Keratinocyte (primary cell): ENCODE results near the gene DNAJC24. TPM values are rescaled to one million over a fixed set of nuclear protein-coding genes. Genes with fewer than 3 reads are reported as not detected.

ENCODE experiments used
- DNase-seq: peaks from one replicate; pipeline ENCODE4 v3.0.0-alpha.2; 2011; ENCODE audit warnings: low read depth, missing footprints, low spot score
- FAIRE-seq: peaks from 2 replicates; lab custom pipeline; 2011; peaks lifted over from hg19 to GRCh38; lab: Jason Lieb, UNC
- H2AFZ ChIP-seq: 2 replicates; pipeline ENCODE4 v1.6.0; 2012; ENCODE audit warnings: low read length, control low read depth, inconsistent platforms; ENCODE audit not compliant: control insufficient read depth
- H3K27ac ChIP-seq: 2 replicates; pipeline ENCODE4 v1.5.1; 2011; ENCODE audit warnings: low read length; ENCODE audit not compliant: control insufficient read depth, insufficient read depth
- H3K27me3 ChIP-seq: 3 replicates; pipeline ENCODE4 v1.6.0; 2011; ENCODE audit warnings: low read length; ENCODE audit not compliant: control insufficient read depth, insufficient read depth; ENCODE audit errors: extremely low read depth
- H3K36me3 ChIP-seq, 2 experiments: 2 replicates in 1 of 2; 3 replicates in 1 of 2; pipeline ENCODE4 v1.5.1; 2011; ENCODE audit warnings: low read length in 2 of 2, mild to moderate bottlenecking in 1 of 2; ENCODE audit not compliant: control insufficient read depth in 2 of 2, insufficient read depth in 2 of 2; ENCODE audit errors: extremely low read depth in 1 of 2
- H3K4me1 ChIP-seq: 3 replicates; pipeline ENCODE4 v1.5.1; 2011; ENCODE audit warnings: low read length; ENCODE audit not compliant: control insufficient read depth, insufficient read depth; ENCODE audit errors: extremely low read depth
- H3K4me2 ChIP-seq: 3 replicates; pipeline ENCODE4 v1.6.0; 2011; ENCODE audit warnings: low read depth, low read length; ENCODE audit not compliant: control insufficient read depth, insufficient read depth; ENCODE audit errors: extremely low read depth
- H3K4me3 ChIP-seq, 3 experiments: fragments of 200-600 bp in 1 of 3; sonication (generic) in 1 of 3; 2 replicates in 2 of 3; 3 replicates in 1 of 3; pipeline ENCODE4 v1.5.1; 2011 to 2016; ENCODE audit warnings: low read length in 3 of 3, mild to moderate bottlenecking in 3 of 3, control low read depth in 2 of 3, inconsistent platforms in 1 of 3, low read depth in 1 of 3, mixed read lengths in 1 of 3, mixed run types in 1 of 3, moderate library complexity in 1 of 3; ENCODE audit not compliant: control insufficient read depth in 2 of 3, insufficient read depth in 2 of 3; ENCODE audit errors: extremely low read depth in 1 of 3
- H3K79me2 ChIP-seq: 2 replicates; pipeline ENCODE4 v1.6.0; 2012; ENCODE audit warnings: low read length; ENCODE audit not compliant: control insufficient read depth, insufficient read depth
- H3K9ac ChIP-seq: 3 replicates; pipeline ENCODE4 v1.6.0; 2011; ENCODE audit warnings: low read length; ENCODE audit not compliant: control insufficient read depth, insufficient read depth; ENCODE audit errors: extremely low read depth
- H3K9me1 ChIP-seq: 3 replicates; pipeline ENCODE4 v1.6.0; 2011; ENCODE audit warnings: low read length; ENCODE audit not compliant: control insufficient read depth, insufficient read depth; ENCODE audit errors: extremely low read depth
- H3K9me3 ChIP-seq: 2 replicates; pipeline ENCODE4 v1.5.1; 2012; ENCODE audit warnings: low read depth, low read length; ENCODE audit not compliant: control insufficient read depth
- H4K20me1 ChIP-seq: 3 replicates; pipeline ENCODE4 v1.6.0; 2011; ENCODE audit warnings: low read length; ENCODE audit not compliant: control insufficient read depth, insufficient read depth; ENCODE audit errors: extremely low read depth
- EZH2 ChIP-seq: IDR thresholded peaks from one replicate; pipeline ENCODE4 v1.6.1; 2012; ENCODE audit warnings: inconsistent platforms, mild to moderate bottlenecking, low read length, moderate library complexity
- dilution Hi-C: fragments of 300-500 bp; cut with MboI; formaldehyde crosslinking; loops from one replicate; pipeline ENCODE4 v1.7.0; 2020; ENCODE audit warnings: low sequenced_read_pairs; ENCODE audit not compliant: extremely low pct_ligation_motif_present
- polyA plus RNA-seq, 5 experiments: library from polyadenylated mRNA; depleted of rRNA in 3 of 5; stranded (reverse) in 3 of 5; stranded (forward) in 1 of 5; unstranded in 1 of 5; fragments of >200 nt; gene quantifications; 1 replicate in 1 of 5; 2 replicates in 3 of 5; 3 replicates in 1 of 5; pipeline versions ENCODE4 v1.2.1 to v1.2.3, GENCODE V29; 2011 to 2012; ENCODE audit warnings: missing spikeins in 2 of 5, low read depth in 1 of 5, low replicate concordance in 1 of 5
- TF ChIP-seq, protein P1 (sequence below), 3 experiments: IDR thresholded peaks in 1 of 3; conservative IDR thresholded peaks in 1 of 3; optimal IDR thresholded peaks in 1 of 3; 2 replicates in 2 of 3; 3 replicates in 1 of 3; pipeline versions ENCODE3 to v1.5.1; 2011; ENCODE audit warnings: low read length in 3 of 3, mild to moderate bottlenecking in 3 of 3, moderate library complexity in 2 of 3, control low read depth in 1 of 3, inconsistent platforms in 1 of 3; ENCODE audit not compliant: insufficient read depth in 2 of 3; ENCODE audit errors: extremely low read depth in 1 of 3

The DNAJC24 gene
- polyA plus RNA-seq, 1 donor (not counting 4 experiments of a cell fraction or from before 2014, with no cell fraction given), result 30.3 TPM

DNA sequence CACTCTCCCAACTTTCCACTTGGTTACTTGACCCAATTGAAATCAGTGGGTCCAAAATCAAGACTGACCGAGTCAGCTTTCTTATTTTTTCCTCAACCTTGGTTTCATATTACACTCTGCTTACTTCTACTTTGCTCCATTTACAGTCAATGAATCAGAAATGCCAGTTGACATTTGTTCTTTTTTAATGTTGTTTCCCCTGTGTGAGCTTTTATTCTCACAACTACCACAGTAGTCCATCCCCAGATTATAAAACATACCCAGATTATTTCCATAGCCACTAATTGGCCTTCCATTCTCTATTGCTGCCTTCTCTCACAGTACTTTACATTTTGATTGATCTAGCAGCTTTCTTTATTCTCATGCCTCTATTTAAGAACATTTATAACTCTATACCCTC is 50.0 kb downstream of the DNAJC24 start:
- no peak overlapping the region for H3K27ac ChIP-seq
- H3K9ac ChIP-seq, result no peak overlapping the region
- H4K20me1 ChIP-seq, result no peaks in the 10 kb centered on the region
- H3K9me3 ChIP-seq, result no peaks in the 10 kb centered on the region
- H3K79me2 ChIP-seq, result no peaks in the 10 kb centered on the region
- dilution Hi-C loops, result no loop called here
- H3K27me3 ChIP-seq, result no peaks in the 10 kb centered on the region
- H3K36me3 ChIP-seq, result peaks cover 0 to 2% of the 10 kb centered on the region in 2 experiments
- DNase-seq (no peak), FAIRE-seq (no peak)
- no peak overlapping the region for H3K4me2 ChIP-seq
- no peak for TF ChIP-seq EZH2
- TF ChIP-seq, protein P1, sequence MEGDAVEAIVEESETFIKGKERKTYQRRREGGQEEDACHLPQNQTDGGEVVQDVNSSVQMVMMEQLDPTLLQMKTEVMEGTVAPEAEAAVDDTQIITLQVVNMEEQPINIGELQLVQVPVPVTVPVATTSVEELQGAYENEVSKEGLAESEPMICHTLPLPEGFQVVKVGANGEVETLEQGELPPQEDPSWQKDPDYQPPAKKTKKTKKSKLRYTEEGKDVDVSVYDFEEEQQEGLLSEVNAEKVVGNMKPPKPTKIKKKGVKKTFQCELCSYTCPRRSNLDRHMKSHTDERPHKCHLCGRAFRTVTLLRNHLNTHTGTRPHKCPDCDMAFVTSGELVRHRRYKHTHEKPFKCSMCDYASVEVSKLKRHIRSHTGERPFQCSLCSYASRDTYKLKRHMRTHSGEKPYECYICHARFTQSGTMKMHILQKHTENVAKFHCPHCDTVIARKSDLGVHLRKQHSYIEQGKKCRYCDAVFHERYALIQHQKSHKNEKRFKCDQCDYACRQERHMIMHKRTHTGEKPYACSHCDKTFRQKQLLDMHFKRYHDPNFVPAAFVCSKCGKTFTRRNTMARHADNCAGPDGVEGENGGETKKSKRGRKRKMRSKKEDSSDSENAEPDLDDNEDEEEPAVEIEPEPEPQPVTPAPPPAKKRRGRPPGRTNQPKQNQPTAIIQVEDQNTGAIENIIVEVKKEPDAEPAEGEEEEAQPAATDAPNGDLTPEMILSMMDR (optimal IDR thresholded peaks at IDR 0.05 in 1 of 3, IDR thresholded peaks at IDR 0.05 in 1 of 3, conservative IDR thresholded peaks at IDR 0.05 in 1 of 3; ENCODE audit: extremely low read depth in 1 of 3, insufficient read depth in 2 of 3, low read length in 3 of 3), result no peak
- no peaks in the 10 kb centered on the region for H3K9me1 ChIP-seq
- H3K4me3 ChIP-seq, result no peak overlapping the region
- no peak overlapping the region for H2AFZ ChIP-seq
- H3K4me1 ChIP-seq, result no peaks in the 10 kb centered on the region

DNA sequence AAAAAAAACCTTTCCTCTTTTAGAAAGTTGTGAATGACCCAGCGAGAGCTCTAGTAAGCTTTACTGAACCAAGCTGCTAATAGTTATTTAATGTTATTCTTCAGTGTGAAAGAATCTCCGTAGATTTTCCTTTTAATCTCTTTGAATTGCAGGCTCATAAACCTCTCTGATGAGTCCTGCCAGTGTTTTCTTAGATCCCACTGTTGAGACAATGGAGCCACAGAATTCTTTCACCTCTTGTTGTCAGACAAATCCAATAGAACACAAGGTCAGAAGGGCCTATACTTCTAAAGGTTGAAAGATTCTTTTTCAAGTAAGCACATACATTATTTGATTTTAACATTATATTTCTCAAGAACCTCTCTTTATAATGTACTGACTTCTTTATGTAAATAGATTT is 52.2 kb downstream of the DNAJC24 start:
- FAIRE-seq (no peak), DNase-seq (no peak)
- no peaks in the 10 kb centered on the region for H3K36me3 ChIP-seq
- TF ChIP-seq, protein P1 (optimal IDR thresholded peaks at IDR 0.05 in 1 of 3, IDR thresholded peaks at IDR 0.05 in 1 of 3, conservative IDR thresholded peaks at IDR 0.05 in 1 of 3; ENCODE audit: extremely low read depth in 1 of 3, insufficient read depth in 2 of 3, low read length in 3 of 3), result no peak
- TF ChIP-seq EZH2, result no peak
- no peak overlapping the region for H3K4me2 ChIP-seq
- H3K9me3 ChIP-seq, result no peaks in the 10 kb centered on the region
- H3K27ac ChIP-seq, result no peak overlapping the region
- H3K4me1 ChIP-seq, result no peaks in the 10 kb centered on the region
- no peaks in the 10 kb centered on the region for H3K9me1 ChIP-seq
- no peaks in the 10 kb centered on the region for H4K20me1 ChIP-seq
- H3K9ac ChIP-seq, result no peak overlapping the region
- dilution Hi-C loops, result no loop called here
- no peak overlapping the region for H2AFZ ChIP-seq
- H3K27me3 ChIP-seq, result no peaks in the 10 kb centered on the region
- H3K4me3 ChIP-seq, result no peak overlapping the region
- no peaks in the 10 kb centered on the region for H3K79me2 ChIP-seq
